ENCODE results near the gene ABCB9.

DNA sequence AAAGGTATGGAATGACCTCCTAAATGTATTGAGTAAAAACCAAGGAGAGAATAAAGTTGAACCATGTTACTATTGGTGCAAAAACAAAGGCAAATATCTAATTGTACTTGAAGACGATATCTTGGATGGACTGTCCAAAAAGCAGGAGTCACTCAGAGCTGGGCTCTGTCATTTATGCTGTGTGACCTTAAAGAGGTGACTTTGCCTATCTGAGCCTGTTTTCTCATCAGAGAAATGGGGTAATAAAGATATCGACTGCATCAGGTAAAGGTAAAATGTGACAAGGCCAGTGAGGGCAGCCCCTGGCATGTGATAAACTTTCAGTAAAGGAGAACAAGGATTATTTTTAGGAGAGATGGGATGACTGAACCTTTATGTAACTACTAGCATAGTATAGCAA lies 1.8 kb upstream of the ABCB9 start:
- TF ChIP-seq, protein P1, sequence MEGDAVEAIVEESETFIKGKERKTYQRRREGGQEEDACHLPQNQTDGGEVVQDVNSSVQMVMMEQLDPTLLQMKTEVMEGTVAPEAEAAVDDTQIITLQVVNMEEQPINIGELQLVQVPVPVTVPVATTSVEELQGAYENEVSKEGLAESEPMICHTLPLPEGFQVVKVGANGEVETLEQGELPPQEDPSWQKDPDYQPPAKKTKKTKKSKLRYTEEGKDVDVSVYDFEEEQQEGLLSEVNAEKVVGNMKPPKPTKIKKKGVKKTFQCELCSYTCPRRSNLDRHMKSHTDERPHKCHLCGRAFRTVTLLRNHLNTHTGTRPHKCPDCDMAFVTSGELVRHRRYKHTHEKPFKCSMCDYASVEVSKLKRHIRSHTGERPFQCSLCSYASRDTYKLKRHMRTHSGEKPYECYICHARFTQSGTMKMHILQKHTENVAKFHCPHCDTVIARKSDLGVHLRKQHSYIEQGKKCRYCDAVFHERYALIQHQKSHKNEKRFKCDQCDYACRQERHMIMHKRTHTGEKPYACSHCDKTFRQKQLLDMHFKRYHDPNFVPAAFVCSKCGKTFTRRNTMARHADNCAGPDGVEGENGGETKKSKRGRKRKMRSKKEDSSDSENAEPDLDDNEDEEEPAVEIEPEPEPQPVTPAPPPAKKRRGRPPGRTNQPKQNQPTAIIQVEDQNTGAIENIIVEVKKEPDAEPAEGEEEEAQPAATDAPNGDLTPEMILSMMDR (IDR thresholded peaks at IDR 0.05): no peak
- no peak for TF ChIP-seq POLR2A (IDR thresholded peaks at IDR 0.05)
- TF ChIP-seq POLR2AphosphoS5 (IDR thresholded peaks at IDR 0.05): no peak

Data from upper lobe of left lung (tissue), 4 donors.